ENCODE data around the gene RABEPK.
"Not testable (repeated sequence)": the region's sequence is repeated elsewhere in the genome, so short reads cannot be mapped to it uniquely, and the experiment has no call there.

RABEPK gene, protein sequence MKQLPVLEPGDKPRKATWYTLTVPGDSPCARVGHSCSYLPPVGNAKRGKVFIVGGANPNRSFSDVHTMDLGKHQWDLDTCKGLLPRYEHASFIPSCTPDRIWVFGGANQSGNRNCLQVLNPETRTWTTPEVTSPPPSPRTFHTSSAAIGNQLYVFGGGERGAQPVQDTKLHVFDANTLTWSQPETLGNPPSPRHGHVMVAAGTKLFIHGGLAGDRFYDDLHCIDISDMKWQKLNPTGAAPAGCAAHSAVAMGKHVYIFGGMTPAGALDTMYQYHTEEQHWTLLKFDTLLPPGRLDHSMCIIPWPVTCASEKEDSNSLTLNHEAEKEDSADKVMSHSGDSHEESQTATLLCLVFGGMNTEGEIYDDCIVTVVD

DNA sequence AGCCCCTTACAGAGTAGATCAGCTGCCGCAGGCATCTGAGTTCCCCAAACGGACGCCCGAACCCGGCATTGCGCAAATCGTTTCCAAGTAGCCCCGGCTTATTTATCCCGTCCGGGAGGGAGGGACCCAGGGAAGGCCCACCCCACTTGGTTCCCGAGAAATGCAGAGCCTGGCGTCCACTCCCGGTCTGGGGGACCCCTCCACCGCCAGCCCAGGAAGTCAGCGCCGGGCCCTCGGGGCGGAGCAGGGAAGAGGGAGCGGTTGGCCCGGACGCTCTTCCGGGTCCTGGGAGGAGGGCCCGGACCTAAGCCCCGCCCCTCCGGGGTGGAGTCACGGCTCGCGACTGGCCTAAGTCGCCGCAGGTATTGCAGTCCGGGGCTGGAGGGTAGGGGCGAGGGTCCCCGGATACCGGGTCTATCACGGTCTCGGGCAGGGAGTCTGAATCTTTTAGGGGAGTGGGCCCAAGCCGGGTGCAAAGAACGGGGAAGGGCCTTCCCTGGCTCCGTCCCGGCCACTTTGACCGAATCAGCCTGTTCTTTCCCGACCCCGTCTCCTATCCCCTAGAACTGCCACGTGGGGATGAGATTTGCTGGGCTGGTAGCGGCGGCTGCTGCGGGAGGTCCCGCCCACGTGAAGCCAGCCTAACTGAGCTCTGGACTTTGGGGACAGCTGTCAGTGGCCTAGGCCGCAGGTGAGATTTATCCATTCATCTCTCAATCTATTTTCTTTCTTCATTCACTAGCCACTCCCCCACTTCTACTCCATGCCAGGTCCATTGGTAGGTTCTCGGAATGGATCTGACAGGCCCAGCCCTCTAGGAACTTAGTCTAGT lies at the start of gene RABEPK:
Gene RABEPK, plus strand, starts transcription at position 327 of the 832 bp plus-strand sequence. CDS start 2,472 bp downstream, outside the sequence.
- DNase-seq = peak; percentile 97

DNA sequence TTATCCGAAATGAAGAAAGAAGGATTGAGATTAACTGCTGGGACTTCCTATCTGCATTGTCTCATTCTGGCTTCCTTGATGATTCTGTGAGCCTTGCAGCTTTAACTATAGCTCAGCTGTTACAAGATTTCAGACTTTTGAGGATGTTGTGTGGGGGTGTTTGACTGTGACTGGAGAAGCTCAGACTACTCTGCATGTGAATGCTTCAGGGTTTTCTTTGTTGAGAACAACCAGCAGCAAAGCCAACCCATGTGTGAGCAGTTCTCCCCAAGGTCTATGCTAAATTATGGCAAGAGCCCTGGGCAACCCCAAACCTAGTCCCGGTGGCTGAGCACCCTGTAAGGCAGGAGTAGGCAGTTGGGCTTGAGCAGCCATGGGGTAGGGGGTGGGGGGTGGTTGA lies 48.6 kb upstream of the RABEPK start:
- DNase-seq = no peak

- no peak for DNase-seq
Measured at GRCh38 chr9:125153712-125154367, 46.5 kb upstream of the RABEPK start.

GRCh38 chr9:125156551-125156950 lies 43.8 kb upstream of the RABEPK start:
- DNase-seq = no peak

- DNase-seq = no peak
Measured at GRCh38 chr9:125160750-125161149, 39.6 kb upstream of the RABEPK start.

DNA sequence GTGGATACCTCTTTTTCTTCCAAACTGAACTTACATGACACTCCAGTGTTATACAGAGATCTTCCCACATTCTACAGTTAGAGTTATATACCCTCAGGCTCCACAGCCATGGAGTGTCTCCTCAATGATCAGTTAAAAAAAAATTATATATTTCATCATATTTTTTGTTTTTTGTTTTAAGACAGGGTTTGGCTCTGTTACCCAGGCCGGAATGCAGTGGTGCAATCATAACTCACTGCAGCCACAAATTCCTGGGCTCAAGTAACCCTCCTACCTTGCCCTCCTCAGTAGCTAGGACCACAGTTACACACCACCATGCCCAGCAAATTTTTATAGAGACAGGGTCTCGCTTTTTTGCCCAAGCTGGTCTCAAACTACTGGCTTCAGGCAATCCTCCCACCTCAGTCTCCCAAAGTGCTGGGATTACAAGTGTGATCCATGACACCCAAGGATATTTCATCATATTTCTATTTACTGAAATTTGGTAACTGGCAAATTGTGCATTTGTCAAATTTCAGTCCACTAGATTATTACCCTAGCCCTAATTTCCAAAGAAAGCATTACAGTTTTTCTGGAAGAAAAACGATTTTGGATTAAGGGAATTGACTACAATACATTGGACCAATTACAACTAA lies 38.9 kb upstream of the RABEPK start:
- no peak for DNase-seq

- DNase-seq = not testable (repeated sequence)
Measured at GRCh38 chr9:125162891-125163290, 37.5 kb upstream of the RABEPK start.

GRCh38 chr9:125166762-125167161 lies 33.6 kb upstream of the RABEPK start:
- no peak for DNase-seq

- no peak for DNase-seq
Measured at GRCh38 chr9:125169895-125170294, 30.4 kb upstream of the RABEPK start.

DNA sequence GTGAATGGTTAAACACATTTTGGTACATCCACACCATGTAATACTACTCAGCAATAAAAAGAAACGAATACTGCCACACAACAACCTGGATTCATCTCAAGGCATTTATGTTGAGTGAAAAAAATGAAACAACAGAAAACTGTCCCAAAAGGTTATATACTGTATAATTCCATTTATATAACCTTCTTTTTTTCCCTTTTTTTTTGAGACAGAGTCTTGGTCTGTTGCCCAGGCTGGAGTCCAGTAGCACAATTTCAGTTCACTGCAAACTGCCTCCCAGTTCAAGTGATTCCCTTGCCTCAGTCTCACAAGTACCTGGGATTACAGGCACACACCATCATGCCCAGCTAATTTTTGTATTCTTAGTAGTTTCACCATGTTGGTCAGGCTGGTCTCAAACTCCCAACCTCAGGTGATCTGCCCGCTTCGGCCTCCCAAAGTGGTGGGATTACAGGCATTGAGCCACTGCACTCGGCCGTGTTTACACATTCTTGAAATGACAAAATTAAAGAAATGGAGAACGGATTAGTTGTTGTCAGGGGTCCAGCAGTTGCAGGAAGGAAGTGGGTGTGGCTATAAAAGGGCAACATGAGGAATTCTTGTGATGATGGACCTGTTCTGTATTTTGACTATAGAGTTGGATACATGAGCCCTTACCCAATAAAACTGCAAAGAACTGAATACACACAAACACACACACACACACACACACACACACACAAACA lies 28.1 kb upstream of the RABEPK start:
- no peak for DNase-seq

GRCh38 chr9:125176636-125177035 lies 23.7 kb upstream of the RABEPK start:
- no peak for DNase-seq

DNA sequence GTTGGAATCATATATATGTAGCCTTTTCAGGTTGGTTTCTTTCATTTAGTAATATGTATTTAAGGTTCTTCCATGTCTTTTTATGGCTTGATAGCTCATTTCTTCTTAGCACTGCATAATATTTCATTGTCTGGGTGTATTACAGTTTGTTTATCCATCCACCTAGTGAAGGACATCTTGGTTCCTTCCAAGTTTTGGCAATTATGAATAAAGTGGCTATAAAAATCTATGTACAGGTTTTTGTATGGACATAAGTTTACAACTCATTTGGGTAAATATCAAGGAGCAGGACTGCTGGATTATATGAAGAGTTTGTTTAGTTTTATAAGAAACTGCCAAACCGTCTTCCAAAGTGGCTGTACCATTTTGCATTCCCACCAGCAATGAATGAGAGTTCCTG lies 22.5 kb upstream of the RABEPK start:
- DNase-seq = no peak

- not testable (repeated sequence) for DNase-seq
Measured at GRCh38 chr9:125179776-125180175, 20.6 kb upstream of the RABEPK start.

- peak; percentile 56 for DNase-seq
Measured at GRCh38 chr9:125180876-125181275, 19.5 kb upstream of the RABEPK start.

- not testable (repeated sequence) for DNase-seq
Measured at GRCh38 chr9:125181756-125182155, 18.6 kb upstream of the RABEPK start.

DNA sequence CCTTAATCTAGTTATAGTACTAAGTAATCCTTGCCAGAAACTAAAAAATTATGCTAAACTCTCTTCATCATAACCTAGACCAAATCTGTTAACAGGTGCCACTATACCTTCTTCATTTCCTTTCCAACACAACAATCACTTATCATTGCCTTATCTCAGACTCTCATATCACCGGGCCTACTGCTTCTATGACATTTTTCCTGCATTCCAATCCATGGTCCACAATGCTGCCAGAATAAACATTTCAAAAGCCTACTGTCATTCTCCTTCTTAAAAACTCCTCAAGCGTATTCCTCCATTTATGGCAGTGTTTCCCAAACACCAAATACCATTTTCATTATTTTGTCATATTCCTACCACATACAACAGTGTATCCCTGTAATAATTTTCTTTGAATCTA lies 17.3 kb upstream of the RABEPK start:
- DNase-seq = no peak

DNA sequence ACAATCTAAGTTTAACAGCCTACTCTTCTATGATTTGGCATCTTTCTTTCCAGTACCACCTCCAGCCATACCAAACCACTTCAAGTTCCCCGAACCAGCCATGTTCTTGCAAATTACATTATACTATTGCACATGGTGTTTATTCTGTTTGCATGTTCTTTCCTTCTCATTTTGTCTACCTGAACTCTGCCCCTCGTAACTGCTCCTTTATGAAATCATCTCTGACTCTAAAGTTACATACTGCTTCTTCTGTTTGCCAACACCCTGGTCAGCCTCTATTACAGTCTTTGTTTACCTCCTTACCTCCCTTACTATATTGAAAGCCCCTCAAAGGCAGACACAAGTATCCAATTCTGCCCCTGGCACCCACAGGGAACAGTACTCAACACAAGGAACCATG lies 16.8 kb upstream of the RABEPK start:
- DNase-seq = no peak

- peak; percentile 32 for DNase-seq
Measured at GRCh38 chr9:125189011-125189360, 11.4 kb upstream of the RABEPK start.

DNA sequence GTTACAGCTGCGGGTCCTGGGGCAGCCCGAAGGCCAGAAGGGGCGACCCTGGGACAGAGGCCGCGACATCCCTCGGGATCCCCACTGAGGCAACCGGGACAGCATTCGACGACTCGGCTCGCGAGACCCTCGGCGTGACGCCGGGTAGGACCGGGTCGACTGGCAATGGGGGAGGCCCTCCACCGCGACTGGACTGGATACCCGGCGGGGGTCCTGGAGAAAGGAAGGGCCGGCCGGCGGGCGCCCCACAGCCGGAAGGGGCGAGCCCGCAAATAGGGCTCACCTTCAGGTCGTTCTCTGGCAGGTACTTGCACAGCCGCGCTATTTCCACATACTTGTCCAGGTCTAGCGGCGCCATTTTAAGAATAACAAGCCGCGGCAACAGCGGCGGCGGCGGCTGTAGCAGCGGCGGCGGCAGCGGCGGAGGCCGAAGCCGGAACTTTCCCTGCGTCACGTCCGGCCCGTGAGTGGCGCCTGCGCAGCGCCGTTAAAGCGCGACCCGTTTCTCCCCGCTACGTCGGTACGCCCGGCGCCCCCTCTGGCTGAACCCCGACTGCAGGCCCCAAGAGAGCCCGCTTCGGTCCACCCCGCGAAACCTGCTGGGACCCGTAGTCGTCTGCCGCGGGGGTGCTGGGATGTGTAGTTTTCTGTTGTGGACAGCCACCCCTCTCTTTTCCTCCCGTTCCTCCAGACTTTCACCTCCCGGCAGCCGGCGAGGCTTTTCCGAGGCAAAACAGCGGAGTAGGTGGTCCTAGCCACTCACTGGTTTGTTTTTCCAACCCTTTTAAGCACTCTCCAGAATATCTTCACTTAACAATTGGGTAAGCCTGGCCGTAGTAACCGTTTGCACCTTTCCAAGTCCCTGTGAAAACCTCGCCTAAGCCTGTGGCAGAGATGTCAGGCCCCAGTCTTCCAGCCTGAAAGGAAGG lies 10.7 kb upstream of the RABEPK start, which contains the start of gene PPP6C:
Gene PPP6C, minus strand, starts transcription at position 443 of the 929 bp plus-strand sequence. Its CDS starts 85 bp downstream, at position 358.
- peak; percentile 96 for DNase-seq

DNA sequence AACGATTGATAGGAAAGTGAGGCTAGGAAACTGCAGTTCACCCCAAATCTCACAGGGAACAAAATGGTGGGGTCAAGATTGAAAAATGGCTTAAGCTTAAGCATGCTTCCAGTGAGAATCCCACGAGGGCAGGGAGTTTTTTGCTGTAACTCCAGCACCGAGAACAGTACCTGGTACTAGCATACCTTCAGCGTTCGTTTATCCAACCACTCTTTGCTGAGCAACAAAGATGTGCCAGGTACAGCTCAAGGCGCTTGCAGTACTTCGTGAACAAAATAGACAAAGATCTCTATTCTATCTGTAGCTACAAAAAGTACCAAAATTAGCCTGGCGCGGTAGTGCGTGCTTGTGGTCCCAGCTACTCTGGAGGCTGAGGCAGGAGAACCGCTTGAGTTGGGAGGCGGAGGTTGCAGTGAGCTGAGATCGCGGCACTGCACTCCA lies 10.0 kb upstream of the RABEPK start:
- DNase-seq = peak; percentile 51

DNA sequence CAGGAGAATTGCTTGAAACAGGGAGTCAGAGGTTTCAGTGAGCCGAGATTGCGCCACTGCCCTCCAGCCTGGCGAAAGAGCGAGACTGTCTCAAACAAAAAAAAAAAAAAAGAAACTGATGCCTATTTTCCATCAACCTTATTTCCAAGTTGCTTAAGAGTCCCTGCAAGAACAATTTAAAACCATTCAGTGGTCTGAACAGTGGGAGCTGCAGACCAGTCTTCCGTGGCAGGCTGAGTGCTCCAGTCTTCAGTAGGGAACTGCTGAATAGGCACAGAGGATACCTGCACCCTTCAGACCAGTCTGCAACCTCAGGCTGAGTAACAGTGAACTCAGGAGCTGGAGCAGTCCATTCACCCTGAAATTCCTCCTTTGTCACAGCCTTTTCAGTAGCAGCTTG lies 5.9 kb upstream of the RABEPK start:
- DNase-seq = not testable (repeated sequence)
